H9 (cell line): Measurements from ENCODE around the gene DPH3. TPM values are rescaled to one million over a fixed set of nuclear protein-coding genes. Genes with fewer than 3 reads are reported as not detected.

ENCODE experiments used
- DNase-seq: peaks from one replicate; pipeline ENCODE4 v3.0.0-alpha.2; 2017
- H2AFZ ChIP-seq: one replicate; pipeline ENCODE4 v1.6.1; 2013; ENCODE audit warnings: mild to moderate bottlenecking, low read length, control low read depth, moderate library complexity
- H2AK5ac ChIP-seq: 2 replicates; pipeline ENCODE4 v1.6.1; 2013; ENCODE audit warnings: low read length, control low read depth, mixed read lengths; ENCODE audit not compliant: insufficient read length
- H2BK120ac ChIP-seq: one replicate; pipeline ENCODE4 v1.6.1; 2013; ENCODE audit warnings: low read depth, mild to moderate bottlenecking, low read length, control low read depth, inconsistent platforms; ENCODE audit not compliant: poor library complexity, severe bottlenecking
- H2BK12ac ChIP-seq: 2 replicates; pipeline ENCODE4 v1.6.1; 2013; ENCODE audit warnings: low read length, control low read depth, mixed read lengths, low read depth; ENCODE audit not compliant: insufficient read length
- H2BK15ac ChIP-seq: 2 replicates; pipeline ENCODE4 v1.6.1; 2013; ENCODE audit warnings: low read depth, low read length, control low read depth
- H2BK20ac ChIP-seq: one replicate; pipeline ENCODE4 v1.6.1; 2013; ENCODE audit warnings: low read depth, mild to moderate bottlenecking, low read length, control low read depth, inconsistent platforms; ENCODE audit not compliant: poor library complexity, severe bottlenecking
- H2BK5ac ChIP-seq: 2 replicates; pipeline ENCODE4 v1.6.1; 2013; ENCODE audit warnings: low read length, control low read depth, mixed read lengths; ENCODE audit not compliant: insufficient read length
- H3K14ac ChIP-seq: 2 replicates; pipeline ENCODE4 v1.6.1; 2013; ENCODE audit warnings: low read length, control low read depth; ENCODE audit not compliant: insufficient read depth
- H3K18ac ChIP-seq: 2 replicates; pipeline ENCODE4 v1.6.1; 2013; ENCODE audit warnings: low read depth, mild to moderate bottlenecking, mixed read lengths, low read length, control low read depth; ENCODE audit not compliant: insufficient read length
- H3K23ac ChIP-seq: 2 replicates; pipeline ENCODE4 v1.6.1; 2013; ENCODE audit warnings: low read length, control low read depth, mixed read lengths, low read depth; ENCODE audit not compliant: insufficient read length
- H3K23me2 ChIP-seq: 2 replicates; pipeline ENCODE4 v1.6.1; 2013; ENCODE audit warnings: low read depth, mild to moderate bottlenecking, mixed read lengths, low read length, control low read depth; ENCODE audit not compliant: insufficient read length, poor library complexity, severe bottlenecking
- H3K27ac ChIP-seq: 2 replicates; pipeline ENCODE4 v1.5.1; 2013; ENCODE audit warnings: low read length, control low read depth, mixed read lengths, low read depth; ENCODE audit not compliant: insufficient read length
- H3K27me3 ChIP-seq: 2 replicates; pipeline ENCODE4 v1.6.1; 2013; ENCODE audit warnings: low read length, control low read depth, inconsistent platforms; ENCODE audit not compliant: insufficient read depth
- H3K4ac ChIP-seq: 2 replicates; pipeline ENCODE4 v1.6.1; 2013; ENCODE audit warnings: low read depth, mild to moderate bottlenecking, control low read depth, inconsistent platforms, low read length, moderate library complexity
- H3K4me1 ChIP-seq: 2 replicates; pipeline ENCODE4 v1.6.1; 2013; ENCODE audit warnings: low read length, control low read depth, inconsistent platforms; ENCODE audit not compliant: insufficient read depth
- H3K4me2 ChIP-seq: 2 replicates; pipeline ENCODE4 v1.6.1; 2013; ENCODE audit warnings: low read length, control low read depth, mixed read lengths; ENCODE audit not compliant: insufficient read length, insufficient read depth
- H3K56ac ChIP-seq: 2 replicates; pipeline ENCODE4 v1.6.1; 2013; ENCODE audit warnings: low read depth, mild to moderate bottlenecking, mixed read lengths, low read length, control low read depth; ENCODE audit not compliant: insufficient read length
- H3K79me1 ChIP-seq: 2 replicates; pipeline ENCODE4 v1.6.1; 2013; ENCODE audit warnings: low read depth, mild to moderate bottlenecking, moderate library complexity, low read length, control low read depth, inconsistent platforms; ENCODE audit not compliant: insufficient read depth, poor library complexity, severe bottlenecking
- H3K79me2 ChIP-seq: 2 replicates; pipeline ENCODE4 v1.6.1; 2013; ENCODE audit warnings: low read length, control low read depth, inconsistent platforms; ENCODE audit not compliant: insufficient read depth
- H3K9ac ChIP-seq: 2 replicates; pipeline ENCODE4 v1.6.1; 2013; ENCODE audit warnings: low read length, control low read depth, mixed read lengths; ENCODE audit not compliant: insufficient read length; ENCODE audit errors: extremely low read depth
- H3K9me3 ChIP-seq: one replicate; pipeline ENCODE4 v1.6.1; 2013; ENCODE audit warnings: low read depth, low read length, inconsistent platforms; ENCODE audit not compliant: control insufficient read depth
- H3T11ph ChIP-seq: one replicate; pipeline ENCODE4 v1.6.1; 2013; ENCODE audit warnings: mild to moderate bottlenecking, low read length, control low read depth, inconsistent platforms
- H4K20me1 ChIP-seq: one replicate; pipeline ENCODE4 v1.6.1; 2013; ENCODE audit not compliant: control insufficient read depth, insufficient read length, insufficient read depth
- H4K5ac ChIP-seq: 2 replicates; pipeline ENCODE4 v1.6.1; 2013; ENCODE audit warnings: low read depth, mild to moderate bottlenecking, mixed read lengths, low read length, control low read depth; ENCODE audit not compliant: insufficient read length
- H4K8ac ChIP-seq: replicated peaks from 2 replicates; pipeline ENCODE4 v1.6.1; 2013; ENCODE audit warnings: low read length, control low read depth, mixed read lengths, low read depth; ENCODE audit not compliant: insufficient read length
- H4K91ac ChIP-seq: 2 replicates; pipeline ENCODE4 v1.6.1; 2013; ENCODE audit warnings: low read depth, mild to moderate bottlenecking, moderate library complexity, mixed read lengths, low read length, control low read depth; ENCODE audit not compliant: insufficient read length
- H3K27ac Mint-ChIP-seq, 3 experiments: 2 replicates in 2 of 3; 3 replicates in 1 of 3; pipeline ENCODE4 v1.8.0; 2020 to 2021; ENCODE audit warnings: mixed read lengths in 3 of 3, mild to moderate bottlenecking in 1 of 3, moderate library complexity in 1 of 3
- H3K27me3 Mint-ChIP-seq: 2 replicates; pipeline ENCODE4 v1.8.0; 2021; ENCODE audit warnings: low read depth, mild to moderate bottlenecking, moderate library complexity, mixed read lengths
- H3K36me3 Mint-ChIP-seq, 3 experiments: 2 replicates in 2 of 3; 3 replicates in 1 of 3; pipeline ENCODE4 v1.8.0; 2020 to 2021; ENCODE audit warnings: low read depth in 3 of 3, mixed read lengths in 3 of 3; ENCODE audit not compliant: insufficient read depth in 1 of 3
- H3K4me1 Mint-ChIP-seq, 2 experiments: 2 replicates each; pipeline ENCODE4 v1.8.0; 2020; ENCODE audit warnings: mixed read lengths in 2 of 2
- H3K4me3 Mint-ChIP-seq, 2 experiments: 2 replicates in 1 of 2; 3 replicates in 1 of 2; pipeline ENCODE4 v1.8.0; 2020 to 2021; ENCODE audit warnings: mild to moderate bottlenecking in 2 of 2, mixed read lengths in 2 of 2, moderate library complexity in 1 of 2
- H3K9me3 Mint-ChIP-seq, 2 experiments: 2 replicates in 1 of 2; 3 replicates in 1 of 2; pipeline ENCODE4 v1.8.0; 2020; ENCODE audit warnings: mild to moderate bottlenecking in 2 of 2, mixed read lengths in 2 of 2, moderate library complexity in 1 of 2
- CTCF ChIP-seq: fragments of 200-600 bp; sonication (generic); conservative IDR thresholded peaks from 3 replicates; pipeline ENCODE4 v1.8.0; 2021; ENCODE audit warnings: antibody characterized with exemption, mild to moderate bottlenecking
- WGBS: extraction: QIAGEN DNeasy Blood & Tissue Kit; methylation state at CpG from one replicate; pipeline ENCODE4 v1.1.7; 2013; ENCODE audit warnings: missing lambda C conversion rate, low lambda C conversion rate, mixed read lengths; ENCODE audit not compliant: insufficient read length; ENCODE audit errors: extremely low coverage; 5-methylcytosine and 5-hydroxymethylcytosine counted together
- total RNA-seq: library from RNA; stranded (reverse); gene quantifications from 2 replicates; pipeline ENCODE4 v1.2.1, GENCODE V29; 2021

Gene DPH3
- total RNA-seq, 1 experiment from 2014 or later: 36.2 TPM

GRCh38 chr3:16288664-16289063 is 23.9 kb upstream of the DPH3 start:
- Histone ChIP-seq H2BK15ac (no peak overlapping the region), H3K9me3 (no peaks in the 10 kb centered on the region), H3K4me2 (no peak overlapping the region), H2BK20ac (no peak overlapping the region), H3K79me1 (no peaks in the 10 kb centered on the region), H2AK5ac (no peak overlapping the region), H3K23me2 (no peaks in the 10 kb centered on the region), H3T11ph (no peak overlapping the region), H3K4ac (no peak overlapping the region), H3K4me1 (no peaks in the 10 kb centered on the region), H4K91ac (no peak overlapping the region), H2AFZ (no peak overlapping the region), H4K5ac (no peak overlapping the region), H3K27me3 (no peaks in the 10 kb centered on the region), H2BK5ac (no peak overlapping the region), H3K14ac (no peak overlapping the region), H4K8ac (no peak overlapping the region), H3K9ac (no peak overlapping the region), H3K56ac (no peak overlapping the region), H3K18ac (no peak overlapping the region), H3K23ac (no peak overlapping the region), H2BK120ac (no peak overlapping the region), H2BK12ac (no peak overlapping the region), H4K20me1 (no peaks in the 10 kb centered on the region), H3K79me2 (no peaks in the 10 kb centered on the region), H3K27ac (no peak overlapping the region)
- Mint-ChIP-seq H3K4me3 (no peak overlapping the region), H3K4me1 (no peaks in the 10 kb centered on the region), H3K36me3 (peaks cover 15 to 32% (median 21%) of the 10 kb centered on the region in 3 experiments), H3K9me3 (peaks cover 3% of the 10 kb centered on the region in 2 experiments; a peak in 2 of 5 replicates), H3K27ac (no peak overlapping the region), H3K27me3 (no peaks in the 10 kb centered on the region)
- TF ChIP-seq CTCF: no peak
- WGBS: no CpG with 5 or more reads among the region's 1 CpG
- DNase-seq: no peak
